22Rv1 (cell line): ENCODE results near the gene MRAP.

Experiments used
- H3K27ac ChIP-seq: fragments of 450-650 bp; 2 replicates; pipeline ENCODE4 v1.5.1; 2017
- CTCF ChIP-seq: fragments of 450-650 bp; IDR thresholded peaks from 2 replicates; pipeline ENCODE4 v1.5.1; 2017; ENCODE audit warnings: mild to moderate bottlenecking
- ZFX ChIP-seq: fragments of 450-650 bp; IDR thresholded peaks from 2 replicates; pipeline ENCODE4 v1.6.1; 2017; ENCODE audit warnings: antibody characterized with exemption, borderline replicate concordance

The MRAP gene

GRCh38 chr21:32348604-32349332 is 50.1 kb downstream of the MRAP start:
- TF ChIP-seq CTCF (no peak), ZFX (no peak)

GRCh38 chr21:32349333-32349944 is 50.8 kb downstream of the MRAP start:
- TF ChIP-seq ZFX (no peak), CTCF (no peak)

More at GRCh38 chr21:32348604-32349332, 50.1 kb downstream of the MRAP start:
- H3K27ac ChIP-seq: no peak overlapping the region

GRCh38 chr21:32350211-32350980 is 51.7 kb downstream of the MRAP start:
- H3K27ac ChIP-seq: no peak overlapping the region
- TF ChIP-seq CTCF (no peak), ZFX (no peak)

More at GRCh38 chr21:32349333-32349944, 50.8 kb downstream of the MRAP start:
- H3K27ac ChIP-seq: no peak overlapping the region

GRCh38 chr21:32350981-32351380 is 52.3 kb downstream of the MRAP start:
- H3K27ac ChIP-seq: no peak overlapping the region
- TF ChIP-seq ZFX (no peak), CTCF (no peak)

- TF ChIP-seq CTCF: no peak
- TF ChIP-seq ZFX: no peak
- H3K27ac ChIP-seq: no peak overlapping the region
Observed at GRCh38 chr21:32351428-32351827, 52.8 kb downstream of the MRAP start.

GRCh38 chr21:32352526-32352925 is 53.9 kb downstream of the MRAP start:
- TF ChIP-seq CTCF: no peak
- no peak for TF ChIP-seq ZFX
- no peak overlapping the region for H3K27ac ChIP-seq
